GM19099 (cell line): Measurements from ENCODE around the gene PTX4.

ENCODE experiments used
- POLR2A ChIP-seq: IDR thresholded peaks from 3 replicates; pipeline ENCODE4 v1.6.1; 2011; ENCODE audit warnings: low read depth; ENCODE audit not compliant: insufficient read length; ENCODE audit errors: extremely low read depth

The PTX4 gene

DNA sequence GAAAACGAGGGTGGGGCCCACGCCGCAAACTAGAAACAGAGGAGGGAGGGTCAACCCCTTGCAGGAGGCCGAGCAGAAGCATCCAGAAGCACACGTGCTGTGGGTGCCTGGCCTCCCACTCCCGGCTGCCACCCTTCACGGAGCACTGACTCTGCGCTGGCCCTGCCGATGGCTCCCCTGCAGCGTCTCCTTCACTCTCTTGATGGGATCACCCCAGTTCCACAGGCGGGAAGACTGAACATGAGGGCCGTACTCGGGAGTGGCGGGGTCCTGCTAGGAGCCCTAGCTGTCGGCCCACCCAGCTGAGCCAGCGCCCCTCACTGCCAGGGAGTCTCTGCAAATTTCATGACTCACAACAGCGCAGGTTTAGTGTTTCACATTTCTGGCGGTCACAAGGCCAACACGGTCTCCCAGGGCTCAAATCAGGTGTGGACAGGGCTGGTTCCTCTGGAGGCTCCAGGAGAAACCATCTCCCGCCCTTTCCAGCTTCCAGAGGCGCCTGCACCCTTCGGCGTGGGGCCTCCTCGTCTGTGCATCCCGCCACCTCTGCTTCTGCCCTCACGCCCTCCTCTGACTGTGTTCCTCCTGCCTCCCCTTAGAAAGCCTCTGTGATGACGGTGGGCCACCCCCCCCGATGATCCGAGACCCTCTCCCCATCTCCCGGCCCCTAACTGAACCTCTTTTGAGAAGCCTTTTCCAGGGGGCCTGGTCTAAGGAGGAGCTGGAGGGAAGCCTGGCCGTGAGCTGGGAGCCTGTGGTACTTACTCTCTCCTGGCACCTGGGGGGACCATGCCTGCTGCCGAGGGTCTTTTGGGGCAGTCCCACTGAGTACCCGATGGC, 2.0 kb downstream of the PTX4 start:
- no peak for TF ChIP-seq POLR2A

DNA sequence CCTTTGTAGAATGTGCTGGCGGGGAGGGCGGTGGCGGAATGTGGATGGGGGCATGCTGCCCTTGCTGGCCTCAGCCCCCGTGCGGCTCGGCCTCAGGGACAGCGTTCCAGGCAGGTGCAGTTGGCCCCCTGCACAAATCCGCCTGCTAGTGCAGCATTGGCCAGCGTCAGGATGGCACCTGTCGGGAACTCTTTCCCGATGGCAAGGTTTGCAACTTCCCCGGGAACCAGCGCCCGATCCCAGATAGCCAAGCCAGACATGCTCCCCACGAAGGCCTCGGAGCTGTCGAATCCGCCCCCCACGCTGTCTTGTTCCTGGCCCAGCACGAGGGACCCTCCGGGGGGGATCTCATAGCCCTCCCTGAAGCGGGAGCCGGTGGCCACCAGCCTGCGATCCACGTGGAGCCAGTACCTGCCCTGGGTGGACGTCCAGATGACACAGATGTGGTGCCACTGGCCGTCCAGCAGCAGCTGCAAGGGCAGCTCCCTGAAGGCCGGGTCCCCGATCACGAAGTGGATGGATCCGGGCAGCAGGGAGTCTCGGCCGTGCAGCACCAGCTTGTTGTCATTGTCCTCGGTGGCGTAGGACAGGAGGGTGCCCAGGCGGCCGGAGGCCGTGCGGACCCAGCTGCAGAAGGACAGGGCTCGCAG, 2.8 kb downstream of the PTX4 start:
- no peak for TF ChIP-seq POLR2A

DNA sequence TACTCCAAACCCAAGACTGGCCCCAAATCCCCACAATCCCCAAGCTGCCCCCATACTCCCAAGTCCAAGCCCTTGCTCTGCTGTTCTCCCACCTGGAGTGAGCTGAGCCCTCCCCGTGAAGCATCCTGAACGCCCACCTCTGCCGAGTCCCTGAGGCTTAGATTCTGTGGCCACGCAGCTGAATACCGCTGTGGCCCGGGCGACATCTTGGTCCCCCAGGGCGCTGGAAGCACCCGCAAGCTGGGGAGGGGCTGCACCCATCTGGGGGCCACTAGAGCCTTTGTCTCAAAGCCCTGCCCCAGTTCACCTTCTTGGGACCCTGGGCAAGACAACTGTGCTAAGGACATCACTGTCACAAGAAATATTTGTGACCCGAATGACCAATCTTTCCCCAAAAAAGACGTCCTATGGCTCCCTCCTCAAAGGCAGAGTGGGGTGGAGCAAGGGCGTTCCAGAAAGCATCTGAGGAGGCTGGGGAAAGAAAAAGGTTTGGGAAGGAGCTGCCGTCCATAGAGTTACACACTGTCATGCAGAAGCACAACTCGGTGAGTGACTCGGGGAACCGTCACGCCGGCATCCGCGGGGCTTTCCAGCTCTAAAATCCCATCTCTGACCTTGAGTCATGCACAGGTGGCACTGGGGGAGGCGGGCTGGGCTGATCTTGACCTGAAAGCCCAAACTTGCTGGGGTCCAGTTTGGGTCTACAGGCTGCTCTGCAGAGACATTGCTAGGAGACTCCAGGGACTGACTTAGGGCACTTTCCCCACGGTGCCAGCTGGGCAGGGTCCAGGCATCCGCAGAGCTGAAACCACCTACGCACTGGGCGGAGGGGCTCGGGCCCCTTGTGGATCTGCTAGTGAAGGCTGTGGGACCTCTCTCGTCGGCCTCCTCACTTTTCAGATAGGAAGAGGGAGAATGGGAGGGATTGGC, 6.6 kb downstream of the PTX4 start:
- no peak for TF ChIP-seq POLR2A

DNA sequence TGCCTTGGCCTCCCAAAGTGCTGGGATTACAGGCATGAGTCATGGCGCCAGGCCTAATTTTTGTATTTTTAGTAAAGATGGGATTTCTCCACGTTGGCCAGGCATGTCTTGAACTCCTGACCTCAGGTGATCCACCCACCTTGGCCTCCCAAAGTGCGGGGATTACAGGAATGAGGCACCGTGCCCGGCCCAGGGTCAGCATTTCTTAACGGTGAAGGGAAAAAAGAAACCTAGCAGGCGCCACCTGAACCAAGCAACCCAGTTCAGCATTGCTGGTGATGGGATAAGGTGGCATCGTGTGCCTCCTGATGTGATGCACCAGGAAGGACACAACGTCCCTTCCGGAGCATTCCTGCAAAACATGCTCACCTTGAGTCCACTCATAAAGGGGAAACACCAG, 11.7 kb downstream of the PTX4 start:
- TF ChIP-seq POLR2A, result no peak

DNA sequence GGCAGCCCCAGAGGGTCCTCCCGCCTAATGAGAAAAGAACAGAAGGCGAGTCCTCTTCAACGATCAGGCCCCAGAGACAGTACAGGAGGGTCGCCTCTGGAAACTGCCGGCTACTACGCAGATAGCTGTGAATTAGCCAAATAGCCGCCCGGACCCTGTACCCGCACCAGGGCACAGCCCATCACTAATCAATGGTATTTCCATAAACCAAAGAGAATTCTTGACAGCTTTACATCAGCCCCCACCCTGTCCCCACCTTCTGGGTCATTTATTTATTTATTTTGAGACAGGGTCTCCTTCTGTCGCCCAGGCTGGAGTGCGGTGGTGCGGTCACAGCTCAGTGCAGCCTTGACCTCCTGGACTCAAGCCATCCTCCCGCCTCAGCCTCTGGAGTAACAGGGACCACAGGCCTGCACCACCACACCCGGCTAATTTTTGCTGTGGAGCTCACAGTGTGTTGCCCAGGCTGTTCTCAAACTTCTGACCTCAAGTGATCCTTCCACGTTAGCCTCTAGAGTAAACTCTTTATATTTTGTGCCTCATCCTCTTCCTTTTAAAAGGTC, 13.1 kb downstream of the PTX4 start:
- no peak for TF ChIP-seq POLR2A

DNA sequence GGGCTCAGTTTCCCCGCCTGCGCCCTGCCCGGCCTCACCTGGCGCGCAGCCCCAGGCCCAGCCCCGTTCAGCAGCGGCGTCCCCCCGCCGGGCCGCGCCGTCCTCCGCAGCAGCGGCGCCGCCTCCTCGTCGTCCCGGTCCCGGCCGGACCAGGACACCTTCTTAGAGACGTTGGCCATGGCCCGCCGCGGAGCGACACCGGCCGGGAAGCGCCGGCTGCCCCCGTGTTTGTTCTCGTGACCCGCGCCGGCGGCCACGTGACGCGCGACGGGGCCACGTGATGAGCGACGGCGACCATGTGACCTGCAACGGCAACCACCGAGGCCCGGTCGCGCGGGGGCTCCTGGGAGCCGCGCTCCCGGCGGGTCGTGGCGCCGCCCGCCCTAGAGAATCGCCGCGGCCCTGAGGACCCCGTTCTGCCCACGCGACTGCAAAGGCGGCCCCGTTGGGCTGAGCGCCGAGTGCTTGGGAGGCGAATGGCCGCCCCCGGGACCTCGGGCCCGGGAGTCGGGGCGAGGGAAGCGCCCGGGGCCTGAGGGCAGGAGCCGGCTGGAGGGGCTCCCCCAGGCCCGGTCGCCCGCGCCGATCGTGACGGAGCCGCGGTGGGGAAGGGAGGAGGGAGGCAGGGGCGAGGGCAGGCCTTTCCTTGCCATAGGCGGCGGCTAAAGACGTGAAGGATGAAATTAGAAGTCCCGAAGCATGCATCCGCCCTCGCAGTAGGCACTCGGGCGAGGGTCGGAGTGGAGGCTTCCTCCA, 13.8 kb downstream of the PTX4 start, which contains the start of gene CLCN7:
TSS of gene CLCN7 (minus strand) at position 233 of the 756 bp plus-strand sequence. CDS start at position 179, 54 bp downstream.
- TF ChIP-seq POLR2A, result peak; percentile 95

DNA sequence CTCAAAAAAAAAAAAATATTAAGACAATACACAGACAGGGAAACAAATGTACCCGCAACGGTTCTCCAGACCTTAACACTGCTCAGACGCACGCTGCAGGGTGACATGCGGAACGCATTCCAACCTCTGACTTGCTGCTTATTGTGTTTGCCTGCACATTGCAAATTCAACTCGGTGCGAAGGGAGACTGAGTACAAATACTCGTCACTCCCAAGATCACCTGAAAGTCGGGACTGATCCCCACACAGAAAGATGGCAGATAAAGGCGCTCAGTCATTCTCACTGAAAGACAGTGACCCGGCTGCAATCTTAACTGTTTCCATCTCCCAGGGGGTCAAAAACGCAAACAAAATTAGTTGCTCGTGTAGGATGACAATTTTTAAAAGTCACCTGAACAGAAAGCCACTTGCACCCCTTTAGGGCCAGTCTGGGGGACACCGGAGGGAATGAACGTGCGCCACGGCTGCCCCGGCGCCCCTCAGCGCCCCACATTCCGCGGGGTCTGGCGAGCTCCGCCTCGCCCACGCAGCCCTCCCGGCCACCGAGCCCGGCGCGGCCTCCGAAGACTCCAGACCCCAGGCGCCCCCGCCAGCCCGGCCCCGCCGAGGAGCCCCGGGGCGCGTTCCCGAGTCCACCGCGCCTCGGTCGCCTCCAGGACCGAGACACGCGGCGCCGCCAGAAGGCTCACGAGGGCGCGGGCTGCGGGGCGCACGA, 14.5 kb downstream of the PTX4 start:
- TF ChIP-seq POLR2A, result no peak

DNA sequence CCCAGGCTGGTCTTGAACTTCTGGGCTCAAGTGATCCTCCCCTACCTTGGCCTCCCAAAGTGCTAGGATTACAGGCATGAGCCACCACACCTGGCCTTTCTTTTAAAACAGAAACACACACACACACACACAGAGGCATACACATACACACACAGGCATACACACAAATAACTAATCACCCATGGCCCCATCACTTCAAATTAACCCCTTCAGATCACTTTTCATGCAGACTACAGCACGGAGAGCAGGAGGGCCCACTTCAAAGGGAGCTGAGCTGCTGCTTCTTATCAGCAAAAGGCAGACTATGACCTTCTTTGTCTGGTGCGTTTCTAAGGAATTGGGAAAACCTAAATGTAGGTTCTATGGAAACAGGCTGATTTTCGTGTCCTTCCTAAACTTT, 15.8 kb downstream of the PTX4 start:
- no peak for TF ChIP-seq POLR2A

DNA sequence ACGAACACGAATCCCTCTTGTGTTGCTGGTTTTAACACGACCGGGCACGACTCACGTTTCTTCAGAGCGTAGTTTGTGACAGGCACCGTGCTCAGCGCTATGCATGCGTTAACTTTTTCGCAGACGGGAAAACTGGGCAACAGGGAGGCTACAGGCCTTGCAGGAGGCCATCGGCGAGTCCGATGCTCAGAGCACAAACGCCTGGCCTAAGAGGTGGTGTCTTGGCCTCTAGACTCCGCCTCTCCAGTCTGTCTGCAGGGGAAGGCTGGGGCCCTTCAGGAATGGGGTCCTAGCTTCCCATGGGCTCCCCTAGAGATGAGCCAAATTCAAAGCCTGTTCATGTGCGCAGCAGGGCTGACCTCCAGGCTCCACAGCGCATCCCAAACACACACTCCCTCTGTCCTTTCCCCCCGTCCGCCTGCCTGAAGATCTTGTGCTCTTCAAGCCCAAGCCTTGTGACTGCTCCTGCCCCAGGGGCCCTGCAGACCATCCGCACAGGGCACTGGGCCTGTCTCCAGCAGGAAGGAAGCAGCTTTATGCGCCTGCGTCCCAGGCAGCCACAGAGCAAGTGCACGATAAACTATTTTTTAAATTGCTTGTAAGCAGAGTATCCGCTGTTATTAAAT, 17.1 kb downstream of the PTX4 start:
- TF ChIP-seq POLR2A, result no peak

DNA sequence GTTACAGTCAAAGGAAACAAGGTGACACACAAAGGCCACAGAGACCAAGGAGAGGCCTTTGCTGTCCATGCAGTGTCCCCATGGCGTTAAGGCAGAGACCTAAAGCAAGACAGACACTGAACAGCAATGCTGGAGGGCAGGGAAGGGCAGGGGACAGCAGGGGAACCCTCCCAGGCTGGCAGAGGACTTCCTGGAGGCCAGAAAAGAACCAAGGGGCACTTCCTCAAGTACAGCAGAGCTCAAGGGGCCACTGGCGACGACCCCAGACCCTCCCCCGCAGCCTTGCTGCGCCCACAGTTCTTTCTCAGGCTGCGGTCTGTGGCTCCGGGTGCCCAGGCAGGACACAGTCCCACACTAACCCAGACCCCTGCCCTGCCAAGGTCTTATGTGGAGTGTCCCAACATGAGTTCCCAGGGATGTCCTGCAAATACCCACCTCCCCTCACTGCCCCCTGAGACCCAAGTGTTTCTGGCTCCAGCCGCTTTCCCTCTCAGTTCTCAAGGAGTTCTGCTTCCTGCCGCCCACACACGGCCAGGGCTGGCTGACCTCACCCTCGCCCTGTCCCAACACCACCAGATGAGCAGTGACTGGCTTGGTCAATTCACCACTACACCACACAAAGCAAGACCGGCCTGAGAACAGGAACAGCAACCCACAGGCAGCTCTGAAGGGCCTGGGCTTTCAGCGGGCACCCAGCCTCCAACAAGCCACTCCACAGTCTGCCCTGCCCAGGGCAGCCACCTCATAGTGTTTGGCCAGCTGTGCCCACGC, 18.1 kb downstream of the PTX4 start:
- TF ChIP-seq POLR2A, result no peak

DNA sequence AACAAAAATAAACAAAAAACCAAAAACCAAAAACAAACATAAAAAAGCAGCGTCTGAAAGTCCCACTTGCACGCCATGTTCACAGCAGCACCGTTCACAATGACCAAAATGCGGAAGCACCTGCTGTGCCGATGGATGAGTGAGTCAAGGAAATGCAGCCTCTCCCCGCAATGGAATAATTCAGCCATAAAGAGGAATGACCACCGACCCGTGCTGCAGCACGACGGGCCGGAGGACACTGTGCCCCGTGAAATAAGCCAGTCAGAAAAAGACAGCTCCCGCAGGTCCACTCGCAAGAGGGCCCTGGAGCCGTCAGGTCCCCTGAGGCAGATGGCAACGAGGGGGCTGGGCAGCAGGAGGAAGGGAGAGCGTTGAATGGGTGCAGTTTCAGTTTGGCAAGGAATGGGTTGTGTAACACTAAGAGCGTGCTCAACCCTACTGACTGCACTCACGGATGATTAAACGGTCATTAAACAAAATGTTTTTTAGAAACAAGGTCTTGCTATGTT, 19.0 kb downstream of the PTX4 start:
- TF ChIP-seq POLR2A, result no peak

DNA sequence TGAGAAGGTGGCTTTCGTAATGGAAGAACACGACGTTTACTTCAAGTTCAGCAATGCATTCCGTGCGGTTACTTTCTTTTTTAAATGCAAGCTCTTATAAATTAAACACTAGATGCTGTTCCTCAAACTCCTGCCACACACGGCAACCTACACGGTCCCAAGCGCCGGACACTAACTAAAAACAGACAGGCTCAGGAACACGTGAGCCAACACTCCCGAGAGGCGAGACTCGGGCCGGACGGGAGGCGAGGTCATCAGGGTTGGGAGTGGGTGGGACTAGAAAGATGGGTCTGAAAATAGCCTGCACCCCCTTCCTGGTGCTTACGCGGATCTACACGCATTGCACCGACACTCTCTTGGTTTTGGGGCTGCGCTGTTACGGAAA, 20.3 kb downstream of the PTX4 start:
- no peak for TF ChIP-seq POLR2A

DNA sequence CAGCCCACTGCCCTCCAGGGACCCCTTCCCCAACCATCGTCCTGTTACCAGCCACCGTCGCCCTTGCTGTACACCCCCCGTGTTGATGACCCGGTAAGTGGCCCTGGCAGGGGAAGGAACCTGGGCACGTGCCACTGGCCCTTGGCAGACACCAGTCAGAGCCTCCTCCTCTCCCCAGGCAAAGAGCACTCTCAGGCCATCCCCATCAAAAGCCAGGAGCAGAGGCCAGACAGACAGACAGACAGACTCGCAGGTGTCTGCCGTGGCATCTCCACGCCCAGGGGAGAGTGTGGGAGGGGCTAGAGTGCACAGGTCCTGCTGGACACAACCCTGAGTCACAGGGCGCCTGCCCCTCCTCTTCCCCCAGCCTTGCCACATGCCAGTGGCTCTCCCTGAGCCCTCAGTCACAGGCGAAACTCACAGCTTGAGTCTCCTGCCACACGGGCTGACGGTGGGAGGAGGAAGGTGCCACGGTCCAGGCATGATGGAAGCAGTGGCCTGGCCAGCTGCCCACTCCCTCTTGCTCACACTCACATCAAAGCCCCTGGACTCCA, 21.7 kb downstream of the PTX4 start:
- no peak for TF ChIP-seq POLR2A
